ENCODE results near the gene CTNNB1. TPM values are rescaled to one million over a fixed set of nuclear protein-coding genes. Genes with fewer than 3 reads are reported as not detected.

The CTNNB1 gene
- polyA plus RNA-seq, 3 donors, result 68.9 to 229 (median 163) TPM

DNA sequence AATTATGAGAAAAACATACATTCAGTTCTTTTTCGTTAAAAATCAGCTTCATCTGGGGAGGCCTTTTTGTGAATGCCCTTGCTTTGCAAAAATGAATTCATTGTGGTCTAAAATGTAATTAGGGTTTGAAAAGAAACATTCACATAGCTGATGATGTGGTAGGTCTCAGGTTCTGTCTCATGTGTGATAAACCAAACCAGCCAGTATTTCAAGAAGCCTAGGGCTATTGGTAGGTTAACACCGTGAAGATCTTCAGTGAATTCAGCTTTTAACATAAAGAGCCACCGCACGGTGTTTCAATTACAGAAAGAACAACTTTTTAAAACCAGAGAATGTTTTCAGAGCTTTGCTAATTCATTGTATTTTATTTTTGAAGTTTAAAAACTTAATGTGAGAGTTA, 41.9 kb downstream of the CTNNB1 start:
- WGBS, 3 donors, result 83 to 96% (median 94%) methylated on average over 4 of the region's 4 CpGs
- H3K27ac ChIP-seq (ENCODE audit: low read depth, low read length), result no peak overlapping the region

DNA sequence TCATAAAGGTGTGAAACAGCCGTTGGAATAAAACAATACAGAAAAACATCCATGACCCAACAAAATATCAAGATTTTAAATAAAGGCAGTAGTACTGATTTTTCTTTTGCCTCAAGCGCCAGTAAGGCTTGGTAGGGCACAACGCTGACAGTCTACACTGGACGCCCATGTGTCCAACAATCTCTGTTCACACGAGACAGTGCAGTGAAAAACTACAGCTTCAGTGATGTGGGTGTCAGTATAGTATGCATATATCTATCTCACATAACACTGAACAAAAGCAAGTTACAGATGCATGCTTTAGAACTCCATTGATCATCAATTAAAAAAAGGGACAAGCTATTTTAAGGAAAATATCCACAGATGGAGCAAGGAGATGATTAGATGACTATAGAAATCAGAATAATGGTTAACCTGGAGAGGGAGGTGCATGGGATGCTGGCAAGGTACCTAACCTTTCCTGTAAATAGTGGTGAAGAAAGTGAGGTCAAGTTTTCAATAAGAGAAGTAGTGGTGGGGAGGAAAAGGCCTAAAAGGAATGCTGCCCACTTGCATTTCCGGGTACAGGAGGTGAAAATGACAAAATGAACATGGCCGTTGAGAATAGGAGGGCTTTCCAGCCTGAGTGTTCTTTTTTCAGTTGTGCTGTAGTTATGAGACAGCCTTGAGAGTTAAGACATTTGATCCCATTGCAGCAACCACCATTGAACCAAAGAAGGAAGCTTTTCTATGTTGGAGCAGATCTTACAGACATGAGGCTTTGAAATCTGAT, 42.7 kb downstream of the CTNNB1 start:
- no peak overlapping the region for H3K27ac ChIP-seq (ENCODE audit: low read depth, low read length)
- 88 to 90% (median 90%) methylated on average over 7 of the region's 7 CpGs for WGBS, 3 donors

DNA sequence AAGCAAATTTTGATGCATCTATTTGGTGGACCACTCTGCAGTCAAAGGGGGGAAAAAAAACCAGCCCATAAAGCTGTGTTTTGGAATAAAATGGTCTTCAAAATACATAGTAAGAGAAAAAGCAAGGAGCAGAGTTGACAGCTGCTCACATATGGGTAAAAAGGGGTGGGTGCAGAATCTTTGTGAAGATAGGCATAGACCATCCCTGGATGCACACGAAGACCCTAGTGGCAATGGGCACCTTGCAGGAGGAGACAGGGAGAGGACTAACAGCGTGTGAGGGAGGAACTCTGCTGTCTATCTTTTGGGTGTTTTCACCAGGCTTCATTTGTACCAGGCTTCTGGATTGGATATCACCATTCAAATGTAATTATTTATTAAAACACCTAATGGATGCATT, 43.9 kb downstream of the CTNNB1 start:
- H3K27ac ChIP-seq (ENCODE audit: low read depth, low read length), result no peak overlapping the region
- 63 to 98% (median 70%) methylated on average over 2 of the region's 2 CpGs for WGBS, 3 donors

DNA sequence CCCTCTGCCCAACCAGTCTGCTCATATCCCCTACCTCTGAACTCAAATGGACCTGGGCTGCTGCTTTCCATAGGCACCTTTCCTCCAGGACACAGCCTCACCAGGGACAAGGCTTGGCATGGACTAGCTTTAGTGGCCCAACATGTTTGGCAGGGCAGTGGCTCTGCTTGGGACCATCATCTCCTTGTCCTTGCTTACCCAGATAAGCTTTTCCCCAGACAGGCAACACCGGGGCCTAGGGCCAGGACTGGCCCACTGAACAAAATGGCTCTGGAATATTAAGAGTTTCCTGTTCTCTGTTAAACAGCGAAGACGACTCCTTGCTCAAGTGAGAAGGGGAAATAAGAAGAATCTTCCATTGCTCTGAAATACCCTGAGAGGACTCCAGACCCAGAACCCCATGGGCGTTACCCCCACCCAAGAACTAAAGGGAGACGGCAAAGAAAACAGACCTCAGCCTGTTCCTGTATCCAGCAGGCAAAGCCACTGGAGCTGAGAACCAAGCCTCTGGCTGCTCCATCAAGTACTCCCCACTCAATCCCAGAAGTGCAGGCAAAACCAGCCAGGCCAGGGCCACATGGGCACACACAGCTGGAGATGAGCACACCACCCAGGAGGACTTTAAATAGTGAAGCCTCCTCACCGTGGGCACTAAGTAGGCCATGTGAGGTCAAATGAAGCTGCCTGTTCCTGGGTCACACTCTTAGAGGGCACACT, 45.5 kb downstream of the CTNNB1 start:
- no peak overlapping the region for H3K27ac ChIP-seq (ENCODE audit: low read depth, low read length)
- 70 to 87% (median 79%) methylated on average over 6 of the region's 6 CpGs for WGBS, 3 donors

DNA sequence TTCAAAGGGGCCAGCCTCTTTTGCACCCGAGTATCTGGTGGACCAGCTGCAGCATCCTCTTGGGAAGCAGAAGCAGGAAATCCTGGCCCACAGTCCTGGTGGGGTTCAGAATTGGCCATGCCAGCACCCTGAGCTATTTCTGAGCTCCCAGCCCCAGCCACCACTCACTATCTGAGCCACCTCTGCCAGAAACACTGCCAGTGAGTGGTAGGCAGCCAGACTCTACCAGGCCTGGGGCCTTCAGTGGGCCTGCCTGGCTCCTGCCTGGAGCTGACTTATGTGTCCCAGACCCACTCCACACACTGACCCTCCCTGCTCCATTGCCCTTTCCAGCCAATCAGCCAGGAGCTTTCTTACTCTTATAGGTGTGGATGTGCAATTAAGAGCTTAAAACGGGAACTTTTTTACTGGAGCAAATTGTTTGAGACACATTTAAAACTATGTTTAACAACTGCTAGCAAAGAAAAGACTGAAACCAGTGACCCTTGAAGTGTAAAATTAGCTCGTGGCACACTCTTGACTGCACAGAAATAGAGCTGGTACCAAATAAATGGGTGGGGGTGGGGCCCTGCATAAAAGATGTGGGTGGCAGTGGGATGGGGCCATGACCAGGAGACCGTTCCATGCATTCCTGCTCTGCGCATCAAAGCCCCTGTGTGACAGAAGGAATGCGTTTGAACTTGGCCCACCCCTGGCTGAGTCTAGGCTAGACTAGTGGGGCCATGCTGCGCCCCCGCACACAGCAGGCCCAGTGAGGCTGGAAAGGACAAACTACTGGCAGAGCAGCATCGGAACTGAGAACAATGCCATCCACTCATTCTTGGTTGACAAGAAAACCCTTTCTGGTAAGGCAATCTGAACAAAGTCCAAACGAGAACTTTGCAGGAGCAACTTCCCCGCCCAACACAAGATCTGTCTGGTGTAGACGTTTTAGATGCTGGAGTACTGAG, 48.0 kb downstream of the CTNNB1 start:
- H3K27ac ChIP-seq (ENCODE audit: low read depth, low read length), result no peak overlapping the region
- 82 to 86% (median 84%) methylated on average over 12 of the region's 12 CpGs for WGBS, 3 donors

DNA sequence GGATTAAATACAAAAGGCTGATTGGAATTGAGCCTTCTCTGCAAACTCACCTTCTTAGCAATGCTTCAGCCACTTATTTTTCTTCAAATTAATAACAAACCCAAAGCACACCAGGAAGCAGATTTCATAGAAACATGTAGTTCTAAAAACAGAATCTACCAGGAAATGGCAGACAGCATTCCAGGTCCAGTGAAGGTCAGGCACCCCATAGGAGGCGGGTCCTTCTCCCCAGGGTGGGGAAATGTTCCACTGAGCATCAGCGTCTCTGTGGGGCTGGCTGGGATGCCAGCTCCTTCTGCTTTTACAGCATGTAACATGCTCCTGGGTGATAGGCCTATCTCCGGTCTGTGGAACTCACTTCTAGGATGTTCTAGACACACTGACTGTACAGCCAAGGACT, 49.2 kb downstream of the CTNNB1 start:
- 68 to 81% (median 80%) methylated on average over 3 of the region's 3 CpGs for WGBS, 3 donors
- H3K27ac ChIP-seq (ENCODE audit: low read depth, low read length), result no peak overlapping the region

DNA sequence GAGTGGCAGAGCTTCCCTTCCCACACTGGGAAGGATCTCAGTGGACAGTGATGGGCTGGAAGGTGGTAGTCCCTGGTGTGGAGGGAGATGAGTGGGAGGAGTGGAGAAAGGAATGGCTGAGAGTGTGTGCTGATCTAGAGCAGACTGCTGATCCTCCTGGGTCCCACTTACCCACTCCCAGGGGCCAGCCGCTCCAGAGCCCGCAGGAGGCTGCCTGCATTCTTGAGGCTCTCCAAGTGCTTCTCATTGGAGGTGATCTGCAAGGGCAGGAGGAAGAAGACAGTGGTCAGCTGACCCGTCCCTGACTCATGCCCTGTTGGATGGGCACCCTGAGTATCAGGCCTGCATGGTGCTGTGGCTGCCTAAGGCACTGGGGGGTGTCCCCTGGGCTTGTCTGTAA, 50.0 kb downstream of the CTNNB1 start:
- H3K27ac ChIP-seq (ENCODE audit: low read depth, low read length), result no peak overlapping the region
- 90 to 92% (median 91%) methylated on average over 3 of the region's 3 CpGs for WGBS, 3 donors

DNA sequence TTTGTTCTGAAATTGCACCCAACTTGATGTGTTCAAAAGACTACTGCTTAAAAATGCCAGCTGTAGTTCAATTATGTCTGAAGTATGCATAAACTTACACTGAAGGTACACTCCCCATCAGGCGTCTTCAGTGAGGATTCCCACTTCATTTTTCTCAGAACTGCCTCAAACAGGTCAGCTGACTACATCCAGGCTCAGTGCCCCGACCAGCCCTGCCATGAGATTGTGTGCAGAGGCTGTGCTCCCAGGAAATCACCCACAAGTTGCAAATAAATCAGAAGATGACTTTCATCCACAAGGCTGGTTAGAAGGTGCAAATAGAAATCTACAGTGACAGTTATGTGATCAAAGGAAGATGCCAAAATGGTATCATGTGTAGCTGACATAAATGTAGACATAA, 51.5 kb downstream of the CTNNB1 start:
- WGBS, 3 donors, result 72 to 85% (median 78%) methylated on average over 2 of the region's 2 CpGs
- H3K27ac ChIP-seq (ENCODE audit: low read depth, low read length), result no peak overlapping the region

DNA sequence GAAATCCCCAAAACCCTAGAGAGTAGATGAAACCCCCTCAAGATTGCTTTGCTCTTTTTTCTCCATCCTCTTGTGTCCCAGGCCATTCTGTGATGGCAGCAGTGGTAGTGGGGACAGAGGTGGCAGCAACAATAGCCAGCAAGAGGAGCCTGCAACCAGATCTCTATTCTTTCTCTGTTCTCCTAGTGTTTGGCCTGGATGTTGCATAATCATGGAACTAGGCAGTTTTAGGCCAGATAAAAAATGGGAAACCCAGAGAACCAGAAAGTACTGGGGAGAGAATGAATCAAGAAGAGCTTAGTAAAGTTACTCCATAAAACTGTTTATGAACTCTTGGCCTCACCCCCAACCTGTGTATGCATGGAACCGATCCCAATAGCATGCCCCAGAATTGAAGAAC, 52.3 kb downstream of the CTNNB1 start:
- 88 to 97% (median 93%) methylated on average over 1 of the region's 1 CpG for WGBS, 3 donors
- no peak overlapping the region for H3K27ac ChIP-seq (ENCODE audit: low read depth, low read length)

DNA sequence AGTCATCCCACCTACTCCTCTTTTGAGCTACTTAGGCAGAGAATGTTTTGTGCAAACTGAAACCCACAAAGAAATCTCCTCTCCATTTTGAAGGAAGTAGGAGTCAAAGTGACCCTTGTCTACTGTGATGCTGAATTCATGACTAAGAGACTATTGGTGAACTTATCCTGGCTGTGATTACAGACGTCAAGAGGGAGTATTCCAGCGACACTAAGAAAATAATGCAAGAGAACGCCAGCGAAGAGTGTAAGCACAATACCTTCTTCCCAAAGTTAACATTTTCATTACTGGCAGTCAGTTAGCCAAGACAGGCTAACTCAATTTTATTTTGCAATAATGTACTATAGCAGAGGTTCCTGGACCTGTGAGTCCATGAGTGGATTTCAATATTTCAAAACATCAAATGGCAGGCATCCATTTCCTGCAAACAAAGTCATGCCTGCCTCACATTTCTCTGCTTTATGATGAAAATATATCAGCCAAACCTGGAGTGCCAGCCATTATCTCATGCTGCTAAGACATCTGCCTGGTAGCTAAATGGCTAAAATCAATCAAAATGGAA, 59.0 kb downstream of the CTNNB1 start:
- no peak overlapping the region for H3K27ac ChIP-seq (ENCODE audit: low read depth, low read length)
- 81 to 91% (median 89%) methylated on average over 4 of the region's 4 CpGs for WGBS, 3 donors

DNA sequence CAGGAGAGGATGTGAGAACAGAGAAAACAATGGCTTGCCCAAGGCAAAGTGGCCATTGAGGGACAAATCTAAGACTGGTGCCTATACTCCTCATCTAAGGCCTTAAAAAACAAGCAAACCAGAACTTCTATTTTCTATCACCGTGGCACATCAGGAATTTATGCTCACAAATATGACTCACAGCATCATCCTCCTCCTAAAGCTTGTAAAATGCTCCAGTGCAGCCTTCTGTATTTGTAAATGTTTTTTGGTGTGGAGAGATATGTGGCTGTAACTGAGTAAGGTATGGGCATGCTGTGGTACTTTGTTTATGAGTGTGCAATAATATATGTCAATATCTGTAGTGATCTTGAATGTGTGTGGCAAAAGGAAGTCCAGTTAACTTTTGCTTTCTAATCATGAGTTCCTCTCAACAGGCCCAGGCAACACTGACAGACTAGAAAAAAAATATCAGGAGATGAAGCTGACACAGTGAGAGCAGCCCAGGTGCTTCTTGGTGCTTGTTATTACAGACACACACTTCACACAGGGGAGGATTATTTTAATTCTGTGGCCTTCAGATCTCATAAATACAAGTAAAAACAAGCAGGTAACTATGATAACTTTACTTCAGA, 60.3 kb downstream of the CTNNB1 start:
- WGBS, 3 donors, result 78 to 92% (median 85%) methylated on average over 1 of the region's 1 CpG
- H3K27ac ChIP-seq (ENCODE audit: low read depth, low read length), result no peak overlapping the region

DNA sequence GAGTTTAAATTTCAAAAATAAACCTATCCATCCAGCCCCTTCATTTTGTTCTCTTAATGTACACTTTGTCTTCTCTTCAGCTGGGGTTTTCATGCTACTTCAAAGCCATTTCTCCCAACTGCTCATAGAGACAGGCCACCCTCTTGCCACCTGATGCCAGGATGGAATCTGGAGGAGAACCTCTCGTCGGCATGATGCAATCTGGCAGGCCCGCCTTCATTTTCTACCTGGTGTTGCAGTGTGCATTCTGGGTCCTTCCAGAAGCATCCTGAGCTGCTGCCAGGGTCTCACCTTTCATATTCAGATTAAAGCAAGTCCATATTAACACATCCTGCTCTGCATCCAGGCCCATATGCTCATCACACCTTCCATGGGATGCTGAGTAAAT, 60.8 kb downstream of the CTNNB1 start:
- 89 to 92% (median 91%) methylated on average over 3 of the region's 3 CpGs for WGBS, 3 donors
- no peak overlapping the region for H3K27ac ChIP-seq (ENCODE audit: low read depth, low read length)

DNA sequence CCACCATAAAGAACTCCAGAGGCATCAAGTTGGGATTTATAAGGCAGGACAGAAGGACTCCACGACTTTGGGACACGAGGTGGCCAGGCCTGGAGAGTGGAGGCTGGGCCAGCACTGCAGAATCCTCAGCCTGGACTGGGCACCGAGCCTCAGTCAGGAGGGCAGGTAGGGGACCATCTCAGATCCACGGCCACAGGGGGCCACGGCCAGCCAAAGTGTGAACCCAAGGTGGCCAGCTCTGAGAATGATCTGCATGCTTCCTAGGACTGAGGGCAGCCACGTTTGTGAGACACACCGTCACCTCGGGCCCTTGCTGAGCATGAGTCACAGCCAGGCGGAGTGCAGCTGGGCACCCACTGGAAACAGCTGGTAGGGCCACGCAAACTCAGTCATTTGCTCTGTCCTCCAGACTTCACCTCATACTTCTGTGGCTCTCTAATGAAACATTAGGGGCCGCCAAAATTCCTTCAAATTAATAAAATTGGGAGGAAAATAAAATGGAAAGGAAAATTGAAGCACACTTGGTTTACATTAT, 65.8 kb downstream of the CTNNB1 start:
- 89 to 94% (median 93%) methylated on average over 11 of the region's 11 CpGs for WGBS, 3 donors
- H3K27ac ChIP-seq (ENCODE audit: low read depth, low read length), result no peak overlapping the region

DNA sequence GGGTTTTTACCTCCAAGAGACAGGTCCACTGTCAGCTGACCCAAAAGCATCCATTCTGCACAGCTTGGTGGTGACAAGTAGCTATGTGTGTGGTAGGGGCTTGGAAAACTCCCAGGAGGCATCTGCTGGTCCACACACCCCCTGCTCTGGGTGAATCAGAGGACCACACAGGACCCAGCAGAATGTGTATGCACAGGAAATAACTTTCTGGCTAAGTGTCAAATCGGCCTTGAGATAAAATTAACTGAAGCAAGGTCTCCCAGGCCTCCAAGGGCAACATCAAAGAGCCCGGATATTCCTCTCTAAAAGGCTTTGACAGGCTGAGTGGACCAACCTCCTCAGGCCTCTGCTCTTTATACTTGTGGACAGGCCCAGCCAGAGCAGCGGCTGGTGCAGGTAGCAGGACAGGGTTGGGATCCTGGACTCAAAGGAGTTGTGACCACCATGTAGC, 66.5 kb downstream of the CTNNB1 start:
- no peak overlapping the region for H3K27ac ChIP-seq (ENCODE audit: low read depth, low read length)
- WGBS, 3 donors, result 26 to 54% (median 50%) methylated on average over 3 of the region's 3 CpGs

DNA sequence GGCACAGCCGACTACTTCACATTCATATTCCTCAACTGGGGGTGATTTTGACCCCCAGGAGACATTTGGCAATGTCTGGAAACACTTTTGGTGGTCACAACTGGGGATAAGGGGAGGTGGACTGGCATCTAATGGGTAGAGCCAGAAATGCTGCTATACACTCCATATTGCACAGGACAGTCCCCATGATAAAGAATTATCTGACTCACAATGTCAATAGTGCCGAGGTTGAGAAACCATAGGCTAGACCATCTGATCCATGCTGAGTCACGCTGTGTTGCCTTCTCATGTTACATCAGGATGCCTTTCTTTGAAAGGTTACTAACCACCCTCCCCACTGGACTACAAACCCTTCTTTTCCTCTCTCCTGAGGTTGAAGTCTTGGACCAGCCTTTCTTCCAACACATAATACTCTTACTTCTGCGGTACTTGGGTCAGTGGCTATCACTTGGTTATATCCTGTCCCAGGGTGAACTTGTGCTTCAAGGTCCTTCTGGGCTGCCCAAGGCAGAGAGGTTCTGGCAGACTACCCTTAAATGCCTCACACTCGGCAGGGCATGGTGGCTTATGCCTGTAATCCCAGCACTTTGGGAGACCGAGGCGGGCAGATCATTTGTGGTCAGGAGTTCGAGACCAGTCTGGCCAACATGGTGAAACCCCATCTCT, 68.8 kb downstream of the CTNNB1 start:
- WGBS, 3 donors, result 91 to 97% (median 94%) methylated on average over 8 of the region's 8 CpGs
- no peak overlapping the region for H3K27ac ChIP-seq (ENCODE audit: low read depth, low read length)

DNA sequence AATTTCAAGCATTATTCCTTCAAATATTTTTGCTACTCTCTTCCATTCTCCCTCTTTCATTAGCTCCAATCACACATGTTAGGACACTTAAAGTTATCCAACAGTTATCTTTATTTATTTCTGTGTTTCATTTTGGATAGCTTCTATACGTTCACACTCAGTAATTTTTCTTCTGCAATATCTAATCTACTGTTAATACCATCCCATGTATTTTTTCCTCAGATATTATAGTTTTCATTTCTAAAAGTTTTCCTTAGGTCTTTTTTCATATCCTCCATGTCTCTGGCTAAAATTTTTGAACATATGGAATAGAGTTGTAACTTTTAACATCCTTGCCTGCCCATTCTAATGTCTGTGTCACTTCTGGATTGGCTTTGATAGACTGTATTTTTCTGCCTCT, 73.4 kb downstream of the CTNNB1 start:
- 88 to 94% (median 92%) methylated on average over 1 of the region's 1 CpG for WGBS, 3 donors
- no peak overlapping the region for H3K27ac ChIP-seq (ENCODE audit: low read depth, low read length)

DNA sequence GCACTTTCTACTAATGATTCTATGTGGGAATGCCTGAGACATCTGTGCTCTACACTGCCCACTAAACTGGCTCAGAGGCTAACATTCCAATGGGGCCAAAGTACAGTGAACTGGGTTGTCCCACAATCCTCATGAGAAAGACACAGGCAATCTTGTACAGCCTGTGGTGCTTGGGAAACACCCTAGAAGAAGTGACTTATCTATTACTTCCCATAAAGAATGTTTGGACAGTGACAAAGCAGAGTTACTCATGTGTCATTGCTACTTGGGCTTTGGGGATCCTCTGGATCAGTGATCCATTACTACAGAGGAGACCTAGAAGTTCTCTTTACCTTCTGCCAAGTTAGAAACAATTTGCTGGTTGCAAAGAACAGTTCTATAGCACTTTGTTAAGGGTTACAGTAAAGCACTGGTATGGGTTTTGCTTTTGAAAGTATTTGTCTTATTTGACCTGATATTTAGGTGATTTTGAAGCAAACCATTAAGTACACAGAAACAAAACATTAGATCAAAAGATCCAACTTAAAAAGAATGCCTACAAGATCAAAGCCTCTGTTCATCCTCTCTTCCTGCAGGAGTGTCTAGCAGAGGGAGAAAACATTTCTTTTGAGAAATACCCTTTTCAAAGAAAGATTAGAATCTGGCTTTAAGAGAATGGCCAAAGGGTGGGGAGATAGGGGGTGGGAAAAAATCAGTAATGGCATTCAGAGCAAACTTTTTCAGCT, 75.8 kb downstream of the CTNNB1 start:
- no peak overlapping the region for H3K27ac ChIP-seq (ENCODE audit: low read depth, low read length)
